H9 (cell line): ENCODE data around the gene ANO9. TPM values are rescaled to one million over a fixed set of nuclear protein-coding genes. Genes with fewer than 3 reads are reported as not detected.
A peak's percentile ranks its signal among the peaks of the same experiment; 100 is the strongest.

Source experiments
- DNase-seq: peaks from one replicate; pipeline ENCODE4 v3.0.0-alpha.2; 2017
- H2AFZ ChIP-seq: one replicate; pipeline ENCODE4 v1.6.1; 2013; ENCODE audit warnings: mild to moderate bottlenecking, low read length, control low read depth, moderate library complexity
- H2AK5ac ChIP-seq: 2 replicates; pipeline ENCODE4 v1.6.1; 2013; ENCODE audit warnings: low read length, control low read depth, mixed read lengths; ENCODE audit not compliant: insufficient read length
- H2BK120ac ChIP-seq: one replicate; pipeline ENCODE4 v1.6.1; 2013; ENCODE audit warnings: low read depth, mild to moderate bottlenecking, low read length, control low read depth, inconsistent platforms; ENCODE audit not compliant: poor library complexity, severe bottlenecking
- H2BK12ac ChIP-seq: 2 replicates; pipeline ENCODE4 v1.6.1; 2013; ENCODE audit warnings: low read length, control low read depth, mixed read lengths, low read depth; ENCODE audit not compliant: insufficient read length
- H2BK15ac ChIP-seq: 2 replicates; pipeline ENCODE4 v1.6.1; 2013; ENCODE audit warnings: low read depth, low read length, control low read depth
- H2BK20ac ChIP-seq: one replicate; pipeline ENCODE4 v1.6.1; 2013; ENCODE audit warnings: low read depth, mild to moderate bottlenecking, low read length, control low read depth, inconsistent platforms; ENCODE audit not compliant: poor library complexity, severe bottlenecking
- H2BK5ac ChIP-seq: 2 replicates; pipeline ENCODE4 v1.6.1; 2013; ENCODE audit warnings: low read length, control low read depth, mixed read lengths; ENCODE audit not compliant: insufficient read length
- H3K14ac ChIP-seq: 2 replicates; pipeline ENCODE4 v1.6.1; 2013; ENCODE audit warnings: low read length, control low read depth; ENCODE audit not compliant: insufficient read depth
- H3K18ac ChIP-seq: 2 replicates; pipeline ENCODE4 v1.6.1; 2013; ENCODE audit warnings: low read depth, mild to moderate bottlenecking, mixed read lengths, low read length, control low read depth; ENCODE audit not compliant: insufficient read length
- H3K23ac ChIP-seq: 2 replicates; pipeline ENCODE4 v1.6.1; 2013; ENCODE audit warnings: low read length, control low read depth, mixed read lengths, low read depth; ENCODE audit not compliant: insufficient read length
- H3K23me2 ChIP-seq: 2 replicates; pipeline ENCODE4 v1.6.1; 2013; ENCODE audit warnings: low read depth, mild to moderate bottlenecking, mixed read lengths, low read length, control low read depth; ENCODE audit not compliant: insufficient read length, poor library complexity, severe bottlenecking
- H3K27ac ChIP-seq: 2 replicates; pipeline ENCODE4 v1.5.1; 2013; ENCODE audit warnings: low read length, control low read depth, mixed read lengths, low read depth; ENCODE audit not compliant: insufficient read length
- H3K27me3 ChIP-seq: 2 replicates; pipeline ENCODE4 v1.6.1; 2013; ENCODE audit warnings: low read length, control low read depth, inconsistent platforms; ENCODE audit not compliant: insufficient read depth
- H3K4ac ChIP-seq: 2 replicates; pipeline ENCODE4 v1.6.1; 2013; ENCODE audit warnings: low read depth, mild to moderate bottlenecking, control low read depth, inconsistent platforms, low read length, moderate library complexity
- H3K4me1 ChIP-seq: 2 replicates; pipeline ENCODE4 v1.6.1; 2013; ENCODE audit warnings: low read length, control low read depth, inconsistent platforms; ENCODE audit not compliant: insufficient read depth
- H3K4me2 ChIP-seq: 2 replicates; pipeline ENCODE4 v1.6.1; 2013; ENCODE audit warnings: low read length, control low read depth, mixed read lengths; ENCODE audit not compliant: insufficient read length, insufficient read depth
- H3K56ac ChIP-seq: 2 replicates; pipeline ENCODE4 v1.6.1; 2013; ENCODE audit warnings: low read depth, mild to moderate bottlenecking, mixed read lengths, low read length, control low read depth; ENCODE audit not compliant: insufficient read length
- H3K79me1 ChIP-seq: 2 replicates; pipeline ENCODE4 v1.6.1; 2013; ENCODE audit warnings: low read depth, mild to moderate bottlenecking, moderate library complexity, low read length, control low read depth, inconsistent platforms; ENCODE audit not compliant: insufficient read depth, poor library complexity, severe bottlenecking
- H3K79me2 ChIP-seq: 2 replicates; pipeline ENCODE4 v1.6.1; 2013; ENCODE audit warnings: low read length, control low read depth, inconsistent platforms; ENCODE audit not compliant: insufficient read depth
- H3K9ac ChIP-seq: 2 replicates; pipeline ENCODE4 v1.6.1; 2013; ENCODE audit warnings: low read length, control low read depth, mixed read lengths; ENCODE audit not compliant: insufficient read length; ENCODE audit errors: extremely low read depth
- H3K9me3 ChIP-seq: one replicate; pipeline ENCODE4 v1.6.1; 2013; ENCODE audit warnings: low read depth, low read length, inconsistent platforms; ENCODE audit not compliant: control insufficient read depth
- H3T11ph ChIP-seq: one replicate; pipeline ENCODE4 v1.6.1; 2013; ENCODE audit warnings: mild to moderate bottlenecking, low read length, control low read depth, inconsistent platforms
- H4K20me1 ChIP-seq: one replicate; pipeline ENCODE4 v1.6.1; 2013; ENCODE audit not compliant: control insufficient read depth, insufficient read length, insufficient read depth
- H4K5ac ChIP-seq: 2 replicates; pipeline ENCODE4 v1.6.1; 2013; ENCODE audit warnings: low read depth, mild to moderate bottlenecking, mixed read lengths, low read length, control low read depth; ENCODE audit not compliant: insufficient read length
- H4K8ac ChIP-seq: replicated peaks from 2 replicates; pipeline ENCODE4 v1.6.1; 2013; ENCODE audit warnings: low read length, control low read depth, mixed read lengths, low read depth; ENCODE audit not compliant: insufficient read length
- H4K91ac ChIP-seq: 2 replicates; pipeline ENCODE4 v1.6.1; 2013; ENCODE audit warnings: low read depth, mild to moderate bottlenecking, moderate library complexity, mixed read lengths, low read length, control low read depth; ENCODE audit not compliant: insufficient read length
- H3K27ac Mint-ChIP-seq, 3 experiments: 2 replicates in 2 of 3; 3 replicates in 1 of 3; pipeline ENCODE4 v1.8.0; 2020 to 2021; ENCODE audit warnings: mixed read lengths in 3 of 3, mild to moderate bottlenecking in 1 of 3, moderate library complexity in 1 of 3
- H3K27me3 Mint-ChIP-seq: 2 replicates; pipeline ENCODE4 v1.8.0; 2021; ENCODE audit warnings: low read depth, mild to moderate bottlenecking, moderate library complexity, mixed read lengths
- H3K36me3 Mint-ChIP-seq, 3 experiments: 2 replicates in 2 of 3; 3 replicates in 1 of 3; pipeline ENCODE4 v1.8.0; 2020 to 2021; ENCODE audit warnings: low read depth in 3 of 3, mixed read lengths in 3 of 3; ENCODE audit not compliant: insufficient read depth in 1 of 3
- H3K4me1 Mint-ChIP-seq, 2 experiments: 2 replicates each; pipeline ENCODE4 v1.8.0; 2020; ENCODE audit warnings: mixed read lengths in 2 of 2
- H3K4me3 Mint-ChIP-seq, 2 experiments: 2 replicates in 1 of 2; 3 replicates in 1 of 2; pipeline ENCODE4 v1.8.0; 2020 to 2021; ENCODE audit warnings: mild to moderate bottlenecking in 2 of 2, mixed read lengths in 2 of 2, moderate library complexity in 1 of 2
- H3K9me3 Mint-ChIP-seq, 2 experiments: 2 replicates in 1 of 2; 3 replicates in 1 of 2; pipeline ENCODE4 v1.8.0; 2020; ENCODE audit warnings: mild to moderate bottlenecking in 2 of 2, mixed read lengths in 2 of 2, moderate library complexity in 1 of 2
- CTCF ChIP-seq: fragments of 200-600 bp; sonication (generic); conservative IDR thresholded peaks from 3 replicates; pipeline ENCODE4 v1.8.0; 2021; ENCODE audit warnings: antibody characterized with exemption, mild to moderate bottlenecking
- WGBS: extraction: QIAGEN DNeasy Blood & Tissue Kit; methylation state at CpG from one replicate; pipeline ENCODE4 v1.1.7; 2013; ENCODE audit warnings: missing lambda C conversion rate, low lambda C conversion rate, mixed read lengths; ENCODE audit not compliant: insufficient read length; ENCODE audit errors: extremely low coverage; 5-methylcytosine and 5-hydroxymethylcytosine counted together
- total RNA-seq: library from RNA; stranded (reverse); gene quantifications from 2 replicates; pipeline ENCODE4 v1.2.1, GENCODE V29; 2021

ANO9 gene
- total RNA-seq, 1 experiment from 2014 or later = 13.1 TPM

GRCh38 chr11:484616-485015 is 42.8 kb upstream of the ANO9 start:
- Histone ChIP-seq H3K4me1 (no peaks in the 10 kb centered on the region), H2AFZ (no peak overlapping the region), H3K27me3 (no peaks in the 10 kb centered on the region), H3K79me2 (no peaks in the 10 kb centered on the region; the same call in 1 of the 2 replicates), H3K56ac (no peak overlapping the region), H3K23ac (no peak overlapping the region), H2BK120ac (no peak overlapping the region), H2AK5ac (no peak overlapping the region), H2BK5ac (no peak overlapping the region), H4K91ac (no peak overlapping the region), H3K79me1 (peaks cover 2% of the 10 kb centered on the region), H3K27ac (no peak overlapping the region), H3K18ac (no peak overlapping the region), H3K4ac (no peak overlapping the region), H3K4me2 (no peak overlapping the region), H4K8ac (no peak overlapping the region), H2BK12ac (no peak overlapping the region), H3T11ph (no peak overlapping the region), H3K9me3 (no peaks in the 10 kb centered on the region), H2BK15ac (no peak overlapping the region), H3K14ac (no peak overlapping the region), H3K9ac (no peak overlapping the region), H4K20me1 (no peaks in the 10 kb centered on the region), H2BK20ac (no peak overlapping the region), H4K5ac (peak overlapping the region; percentile 36), H3K23me2 (peaks cover 3% of the 10 kb centered on the region)
- Mint-ChIP-seq H3K4me3 (no peak overlapping the region), H3K27me3 (no peaks in the 10 kb centered on the region), H3K4me1 (no peaks in the 10 kb centered on the region), H3K36me3 (peaks cover 9 to 12% (median 11%) of the 10 kb centered on the region in 3 experiments; a peak in 5 of 7 replicates), H3K27ac (no peak overlapping the region), H3K9me3 (peaks cover 0 to 6% of the 10 kb centered on the region in 2 experiments; a peak in 3 of 5 replicates)
- DNase-seq = no peak
- WGBS = no CpG with 5 or more reads among the region's 38 CpGs
- TF ChIP-seq CTCF = no peak
